H9 (cell line): ENCODE data around the gene ZFP92. TPM values are rescaled to one million over a fixed set of nuclear protein-coding genes. Genes with fewer than 3 reads are reported as not detected.

ENCODE experiments used
- DNase-seq: peaks from one replicate; pipeline ENCODE4 v3.0.0-alpha.2; 2017
- H2AFZ ChIP-seq: one replicate; pipeline ENCODE4 v1.6.1; 2013; ENCODE audit warnings: mild to moderate bottlenecking, low read length, control low read depth, moderate library complexity
- H2AK5ac ChIP-seq: 2 replicates; pipeline ENCODE4 v1.6.1; 2013; ENCODE audit warnings: low read length, control low read depth, mixed read lengths; ENCODE audit not compliant: insufficient read length
- H2BK120ac ChIP-seq: one replicate; pipeline ENCODE4 v1.6.1; 2013; ENCODE audit warnings: low read depth, mild to moderate bottlenecking, low read length, control low read depth, inconsistent platforms; ENCODE audit not compliant: poor library complexity, severe bottlenecking
- H2BK12ac ChIP-seq: 2 replicates; pipeline ENCODE4 v1.6.1; 2013; ENCODE audit warnings: low read length, control low read depth, mixed read lengths, low read depth; ENCODE audit not compliant: insufficient read length
- H2BK15ac ChIP-seq: 2 replicates; pipeline ENCODE4 v1.6.1; 2013; ENCODE audit warnings: low read depth, low read length, control low read depth
- H2BK20ac ChIP-seq: one replicate; pipeline ENCODE4 v1.6.1; 2013; ENCODE audit warnings: low read depth, mild to moderate bottlenecking, low read length, control low read depth, inconsistent platforms; ENCODE audit not compliant: poor library complexity, severe bottlenecking
- H2BK5ac ChIP-seq: 2 replicates; pipeline ENCODE4 v1.6.1; 2013; ENCODE audit warnings: low read length, control low read depth, mixed read lengths; ENCODE audit not compliant: insufficient read length
- H3K14ac ChIP-seq: 2 replicates; pipeline ENCODE4 v1.6.1; 2013; ENCODE audit warnings: low read length, control low read depth; ENCODE audit not compliant: insufficient read depth
- H3K18ac ChIP-seq: 2 replicates; pipeline ENCODE4 v1.6.1; 2013; ENCODE audit warnings: low read depth, mild to moderate bottlenecking, mixed read lengths, low read length, control low read depth; ENCODE audit not compliant: insufficient read length
- H3K23ac ChIP-seq: 2 replicates; pipeline ENCODE4 v1.6.1; 2013; ENCODE audit warnings: low read length, control low read depth, mixed read lengths, low read depth; ENCODE audit not compliant: insufficient read length
- H3K23me2 ChIP-seq: 2 replicates; pipeline ENCODE4 v1.6.1; 2013; ENCODE audit warnings: low read depth, mild to moderate bottlenecking, mixed read lengths, low read length, control low read depth; ENCODE audit not compliant: insufficient read length, poor library complexity, severe bottlenecking
- H3K27ac ChIP-seq: 2 replicates; pipeline ENCODE4 v1.5.1; 2013; ENCODE audit warnings: low read length, control low read depth, mixed read lengths, low read depth; ENCODE audit not compliant: insufficient read length
- H3K27me3 ChIP-seq: 2 replicates; pipeline ENCODE4 v1.6.1; 2013; ENCODE audit warnings: low read length, control low read depth, inconsistent platforms; ENCODE audit not compliant: insufficient read depth
- H3K4ac ChIP-seq: 2 replicates; pipeline ENCODE4 v1.6.1; 2013; ENCODE audit warnings: low read depth, mild to moderate bottlenecking, control low read depth, inconsistent platforms, low read length, moderate library complexity
- H3K4me1 ChIP-seq: 2 replicates; pipeline ENCODE4 v1.6.1; 2013; ENCODE audit warnings: low read length, control low read depth, inconsistent platforms; ENCODE audit not compliant: insufficient read depth
- H3K4me2 ChIP-seq: 2 replicates; pipeline ENCODE4 v1.6.1; 2013; ENCODE audit warnings: low read length, control low read depth, mixed read lengths; ENCODE audit not compliant: insufficient read length, insufficient read depth
- H3K56ac ChIP-seq: 2 replicates; pipeline ENCODE4 v1.6.1; 2013; ENCODE audit warnings: low read depth, mild to moderate bottlenecking, mixed read lengths, low read length, control low read depth; ENCODE audit not compliant: insufficient read length
- H3K79me1 ChIP-seq: 2 replicates; pipeline ENCODE4 v1.6.1; 2013; ENCODE audit warnings: low read depth, mild to moderate bottlenecking, moderate library complexity, low read length, control low read depth, inconsistent platforms; ENCODE audit not compliant: insufficient read depth, poor library complexity, severe bottlenecking
- H3K79me2 ChIP-seq: 2 replicates; pipeline ENCODE4 v1.6.1; 2013; ENCODE audit warnings: low read length, control low read depth, inconsistent platforms; ENCODE audit not compliant: insufficient read depth
- H3K9ac ChIP-seq: 2 replicates; pipeline ENCODE4 v1.6.1; 2013; ENCODE audit warnings: low read length, control low read depth, mixed read lengths; ENCODE audit not compliant: insufficient read length; ENCODE audit errors: extremely low read depth
- H3K9me3 ChIP-seq: one replicate; pipeline ENCODE4 v1.6.1; 2013; ENCODE audit warnings: low read depth, low read length, inconsistent platforms; ENCODE audit not compliant: control insufficient read depth
- H3T11ph ChIP-seq: one replicate; pipeline ENCODE4 v1.6.1; 2013; ENCODE audit warnings: mild to moderate bottlenecking, low read length, control low read depth, inconsistent platforms
- H4K20me1 ChIP-seq: one replicate; pipeline ENCODE4 v1.6.1; 2013; ENCODE audit not compliant: control insufficient read depth, insufficient read length, insufficient read depth
- H4K5ac ChIP-seq: 2 replicates; pipeline ENCODE4 v1.6.1; 2013; ENCODE audit warnings: low read depth, mild to moderate bottlenecking, mixed read lengths, low read length, control low read depth; ENCODE audit not compliant: insufficient read length
- H4K8ac ChIP-seq: replicated peaks from 2 replicates; pipeline ENCODE4 v1.6.1; 2013; ENCODE audit warnings: low read length, control low read depth, mixed read lengths, low read depth; ENCODE audit not compliant: insufficient read length
- H4K91ac ChIP-seq: 2 replicates; pipeline ENCODE4 v1.6.1; 2013; ENCODE audit warnings: low read depth, mild to moderate bottlenecking, moderate library complexity, mixed read lengths, low read length, control low read depth; ENCODE audit not compliant: insufficient read length
- H3K27ac Mint-ChIP-seq, 3 experiments: 2 replicates in 2 of 3; 3 replicates in 1 of 3; pipeline ENCODE4 v1.8.0; 2020 to 2021; ENCODE audit warnings: mixed read lengths in 3 of 3, mild to moderate bottlenecking in 1 of 3, moderate library complexity in 1 of 3
- H3K27me3 Mint-ChIP-seq: 2 replicates; pipeline ENCODE4 v1.8.0; 2021; ENCODE audit warnings: low read depth, mild to moderate bottlenecking, moderate library complexity, mixed read lengths
- H3K36me3 Mint-ChIP-seq, 3 experiments: 2 replicates in 2 of 3; 3 replicates in 1 of 3; pipeline ENCODE4 v1.8.0; 2020 to 2021; ENCODE audit warnings: low read depth in 3 of 3, mixed read lengths in 3 of 3; ENCODE audit not compliant: insufficient read depth in 1 of 3
- H3K4me1 Mint-ChIP-seq, 2 experiments: 2 replicates each; pipeline ENCODE4 v1.8.0; 2020; ENCODE audit warnings: mixed read lengths in 2 of 2
- H3K4me3 Mint-ChIP-seq, 2 experiments: 2 replicates in 1 of 2; 3 replicates in 1 of 2; pipeline ENCODE4 v1.8.0; 2020 to 2021; ENCODE audit warnings: mild to moderate bottlenecking in 2 of 2, mixed read lengths in 2 of 2, moderate library complexity in 1 of 2
- H3K9me3 Mint-ChIP-seq, 2 experiments: 2 replicates in 1 of 2; 3 replicates in 1 of 2; pipeline ENCODE4 v1.8.0; 2020; ENCODE audit warnings: mild to moderate bottlenecking in 2 of 2, mixed read lengths in 2 of 2, moderate library complexity in 1 of 2
- WGBS: extraction: QIAGEN DNeasy Blood & Tissue Kit; methylation state at CpG from one replicate; pipeline ENCODE4 v1.1.7; 2013; ENCODE audit warnings: missing lambda C conversion rate, low lambda C conversion rate, mixed read lengths; ENCODE audit not compliant: insufficient read length; ENCODE audit errors: extremely low coverage; 5-methylcytosine and 5-hydroxymethylcytosine counted together
- total RNA-seq: library from RNA; stranded (reverse); gene quantifications from 2 replicates; pipeline ENCODE4 v1.2.1, GENCODE V29; 2021
- TF ChIP-seq, protein P1 (sequence below): fragments of 200-600 bp; sonication (generic); conservative IDR thresholded peaks from 3 replicates; pipeline ENCODE4 v1.8.0; 2021; ENCODE audit warnings: antibody characterized with exemption, mild to moderate bottlenecking

The ZFP92 gene
- total RNA-seq, 1 experiment from 2014 or later = 0.68 TPM

- Histone ChIP-seq H4K91ac (no peak overlapping the region), H2BK15ac (no peak overlapping the region), H3K23ac (no peak overlapping the region), H2AFZ (no peak overlapping the region), H3T11ph (no peak overlapping the region), H2BK20ac (no peak overlapping the region), H3K79me2 (no peaks in the 10 kb centered on the region), H3K9me3 (peaks cover 75% of the 10 kb centered on the region), H3K27ac (no peak overlapping the region), H2AK5ac (no peak overlapping the region), H2BK5ac (no peak overlapping the region), H3K79me1 (no peaks in the 10 kb centered on the region), H3K27me3 (no peaks in the 10 kb centered on the region), H3K4ac (no peak overlapping the region), H4K20me1 (no peaks in the 10 kb centered on the region), H4K5ac (no peak overlapping the region), H3K18ac (no peak overlapping the region), H3K4me1 (no peaks in the 10 kb centered on the region), H3K23me2 (no peaks in the 10 kb centered on the region), H3K14ac (no peak overlapping the region), H3K56ac (no peak overlapping the region), H3K9ac (no peak overlapping the region), H2BK12ac (no peak overlapping the region), H2BK120ac (no peak overlapping the region), H3K4me2 (no peak overlapping the region), H4K8ac (no peak overlapping the region)
- TF ChIP-seq, protein P1, sequence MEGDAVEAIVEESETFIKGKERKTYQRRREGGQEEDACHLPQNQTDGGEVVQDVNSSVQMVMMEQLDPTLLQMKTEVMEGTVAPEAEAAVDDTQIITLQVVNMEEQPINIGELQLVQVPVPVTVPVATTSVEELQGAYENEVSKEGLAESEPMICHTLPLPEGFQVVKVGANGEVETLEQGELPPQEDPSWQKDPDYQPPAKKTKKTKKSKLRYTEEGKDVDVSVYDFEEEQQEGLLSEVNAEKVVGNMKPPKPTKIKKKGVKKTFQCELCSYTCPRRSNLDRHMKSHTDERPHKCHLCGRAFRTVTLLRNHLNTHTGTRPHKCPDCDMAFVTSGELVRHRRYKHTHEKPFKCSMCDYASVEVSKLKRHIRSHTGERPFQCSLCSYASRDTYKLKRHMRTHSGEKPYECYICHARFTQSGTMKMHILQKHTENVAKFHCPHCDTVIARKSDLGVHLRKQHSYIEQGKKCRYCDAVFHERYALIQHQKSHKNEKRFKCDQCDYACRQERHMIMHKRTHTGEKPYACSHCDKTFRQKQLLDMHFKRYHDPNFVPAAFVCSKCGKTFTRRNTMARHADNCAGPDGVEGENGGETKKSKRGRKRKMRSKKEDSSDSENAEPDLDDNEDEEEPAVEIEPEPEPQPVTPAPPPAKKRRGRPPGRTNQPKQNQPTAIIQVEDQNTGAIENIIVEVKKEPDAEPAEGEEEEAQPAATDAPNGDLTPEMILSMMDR = no peak
- Mint-ChIP-seq H3K9me3 (peaks cover 79% of the 10 kb centered on the region in 2 experiments), H3K4me1 (no peaks in the 10 kb centered on the region), H3K36me3 (peaks cover 0 to 6% (median 0%) of the 10 kb centered on the region in 3 experiments; a peak in 3 of 7 replicates), H3K27me3 (no peaks in the 10 kb centered on the region; the same call in none of the 2 replicates), H3K27ac (no peak overlapping the region), H3K4me3 (no peak overlapping the region)
- no CpG with 5 or more reads among the region's 8 CpGs for WGBS
- no peak for DNase-seq
These were observed 12.4 kb downstream of the ZFP92 start for GRCh38 chrX:153423652-153424051.
